Stomach (tissue), 9 donors: ENCODE results near the gene ANKRD44. TPM values are rescaled to one million over a fixed set of nuclear protein-coding genes. Genes with fewer than 3 reads are reported as not detected.
A peak's percentile ranks its signal among the peaks of the same experiment; 100 is the strongest.

ENCODE experiments used
- DNase-seq, 2 donors: peaks; one replicate each; pipeline versions ENCODE4 v3.0.0 to v3.0.0-alpha.2; 2013 to 2019
- H3K27ac ChIP-seq, 5 donors: fragments of 200-600 bp in 4 of 5; sonication (generic) in 4 of 5; one replicate each; pipeline ENCODE4 v1.5.1; 2013 to 2019; ENCODE audit warnings: mild to moderate bottlenecking in 1 of 5, moderate library complexity in 1 of 5
- H3K27me3 ChIP-seq, 3 donors: fragments of 200-600 bp; sonication (generic); one replicate each; pipeline ENCODE4 v1.5.1; 2017 to 2019; ENCODE audit warnings: mixed run types in 1 of 3
- H3K36me3 ChIP-seq, 4 donors: fragments of 200-600 bp; sonication (generic); 1 replicate in 3 of 4; 2 replicates in 1 of 4; pipeline ENCODE4 v1.5.1; 2016 to 2019
- H3K4me1 ChIP-seq, 4 donors: fragments of 200-600 bp; sonication (generic); one replicate each; pipeline ENCODE4 v1.5.1; 2016 to 2019
- H3K4me3 ChIP-seq, 4 donors: fragments of 200-600 bp; sonication (generic) in 3 of 4; one replicate each; pipeline ENCODE4 v1.5.1; 2016 to 2019; ENCODE audit warnings: mild to moderate bottlenecking in 1 of 4
- H3K9me3 ChIP-seq, 4 donors: fragments of 200-600 bp; sonication (generic); one replicate each; pipeline ENCODE4 v1.5.1; 2016 to 2019
- CTCF ChIP-seq, 7 experiments: fragments of 450-650 bp in 4 of 7; fragments of 200-600 bp in 3 of 7; sonication (generic) in 3 of 7; IDR thresholded peaks; one replicate each; pipeline ENCODE4 v1.5.1; 2016 to 2019; ENCODE audit warnings: antibody characterized with exemption in 7 of 7, control low read depth in 2 of 7, mild to moderate bottlenecking in 1 of 7
- EP300 ChIP-seq: sonication (generic); formaldehyde crosslinking; IDR thresholded peaks from one replicate; pipeline ENCODE4 v1.6.1; 2017; ENCODE audit warnings: antibody characterized with exemption
- POLR2A ChIP-seq, 4 donors: fragments of 450-650 bp; IDR thresholded peaks; one replicate each; pipeline ENCODE4 v1.6.1; 2016; ENCODE audit warnings: antibody characterized with exemption in 4 of 4, control low read depth in 2 of 4, mild to moderate bottlenecking in 1 of 4, moderate library complexity in 1 of 4
- POLR2AphosphoS5 ChIP-seq, 3 donors: sonication (generic); formaldehyde crosslinking; IDR thresholded peaks; one replicate each; pipeline ENCODE4 v1.6.1; 2016; ENCODE audit warnings: antibody characterized with exemption in 3 of 3
- WGBS, 5 donors: extraction: QIAGEN DNeasy Blood & Tissue Kit in 3 of 5; methylation state at CpG; one replicate each; pipeline versions ENCODE4 v1.1.5 to v1.1.7; 2013 to 2018; 5-methylcytosine and 5-hydroxymethylcytosine counted together
- intact Hi-C: fragments of 100-400 bp; cut with DNase I; formaldehyde crosslinking; loops from one replicate; pipeline ENCODE4 v1.15.1; 2023; ENCODE audit warnings: low total_unique reads
- polyA plus RNA-seq, 3 donors: library from polyadenylated mRNA; stranded (reverse); fragments of 200-250 nt; gene quantifications; one replicate each; pipeline ENCODE4 v1.2.3, GENCODE V29; 2013
- total RNA-seq, 5 donors: library from RNA; depleted of rRNA; stranded (reverse); fragments of >200 nt; gene quantifications; one replicate each; pipeline versions ENCODE4 v1.1.0 to v1.2.3, GENCODE V29; 2014 to 2016
- donor health status: healthy with polysubstance abuse.
- donor health status: Bipolar disorder and iron deficiency.
- donor health status: healthy.

ANKRD44 gene
- total and polyA plus RNA-seq, 8 donors: 1.2 to 58.4 (median 7.0) TPM

- peaks cover 5 to 73% (median 32%) of the 10 kb centered on the region in 4 donors for H3K4me1 ChIP-seq
- TF ChIP-seq POLR2AphosphoS5 (IDR thresholded peaks at IDR 0.05): no peak
- TF ChIP-seq CTCF (IDR thresholded peaks at IDR 0.05): no peak
- TF ChIP-seq EP300: no peak
- TF ChIP-seq POLR2A (IDR thresholded peaks at IDR 0.05): no peak
- no peak overlapping the region for H3K27ac ChIP-seq
- H3K36me3 ChIP-seq: no peaks in the 10 kb centered on the region
- no peak overlapping the region for H3K4me3 ChIP-seq
- H3K9me3 ChIP-seq: no peaks in the 10 kb centered on the region
- 14 to 44% (median 23%) methylated on average over 1 to 2 of the region's 2 CpGs for WGBS, 5 donors
- intact Hi-C loops: no loop called here
- no peak for DNase-seq
- H3K27me3 ChIP-seq: no peaks in the 10 kb centered on the region
Measured at GRCh38 chr2:197196541-197197180, 113.9 kb downstream of the ANKRD44 start.

- H3K9me3 ChIP-seq: no peaks in the 10 kb centered on the region
- no peaks in the 10 kb centered on the region for H3K36me3 ChIP-seq
- no peak for DNase-seq
- intact Hi-C loops: no loop called here
- H3K4me3 ChIP-seq: no peak overlapping the region
- peaks cover 10 to 69% (median 34%) of the 10 kb centered on the region in 4 donors for H3K4me1 ChIP-seq
- no peaks in the 10 kb centered on the region for H3K27me3 ChIP-seq
- H3K27ac ChIP-seq: peak overlapping the region in 3 of 5 donors; percentile 0 to 21 (median 7)
- TF ChIP-seq EP300: no peak
- TF ChIP-seq CTCF (IDR thresholded peaks at IDR 0.05): no peak
- TF ChIP-seq POLR2A (IDR thresholded peaks at IDR 0.05): no peak
- TF ChIP-seq POLR2AphosphoS5 (IDR thresholded peaks at IDR 0.05): no peak
- WGBS, 5 donors: 45 to 68% (median 65%) methylated on average over 3 of the region's 3 CpGs
Measured at GRCh38 chr2:197195518-197195917, 115.1 kb downstream of the ANKRD44 start.

GRCh38 chr2:197191940-197192322, 118.6 kb downstream of the ANKRD44 start:
- Histone ChIP-seq H3K27ac (no peak overlapping the region), H3K9me3 (no peaks in the 10 kb centered on the region)
- 78 to 87% (median 82%) methylated on average over 2 of the region's 2 CpGs for WGBS, 5 donors

More at GRCh38 chr2:197191940-197192322, 118.6 kb downstream of the ANKRD44 start:
- TF ChIP-seq EP300 (no peak), CTCF (IDR thresholded peaks at IDR 0.05) (no peak), POLR2A (IDR thresholded peaks at IDR 0.05) (no peak), POLR2AphosphoS5 (IDR thresholded peaks at IDR 0.05) (no peak)
- no peak for DNase-seq
- intact Hi-C loops: loop anchor here (2.0 to 5.0 kb wide), 2 partner anchors 120 to 185 kb away; partner anchors contain the start of gene ANKRD44
- Histone ChIP-seq H3K36me3 (no peaks in the 10 kb centered on the region), H3K4me3 (no peak overlapping the region), H3K27me3 (no peaks in the 10 kb centered on the region), H3K4me1 (peaks cover 10 to 48% (median 20%) of the 10 kb centered on the region in 4 donors)
